GM23338 (cell line): Measurements from ENCODE around the gene MCUB. TPM values are rescaled to one million over a fixed set of nuclear protein-coding genes. Genes with fewer than 3 reads are reported as not detected.

ENCODE experiments used
- ATAC-seq: fragments of 200-7000 bp; cut with Tn5 transposase; 3 replicates; pipeline ENCODE4 v1.9.1; 2020
- DNase-seq: peaks from one replicate; pipeline ENCODE4 v3.0.0-alpha.2; 2015; ENCODE audit warnings: low spot score
- H2AFZ ChIP-seq: fragments of 200-600 bp; sonication (generic); 2 replicates; pipeline ENCODE4 v1.8.0; 2016; ENCODE audit warnings: antibody characterized with exemption, mild to moderate bottlenecking, moderate library complexity
- H3F3A ChIP-seq: fragments of 200-600 bp; sonication (generic); replicated peaks from 2 replicates; pipeline ENCODE4 v1.8.0; 2017; ENCODE audit warnings: antibody characterized with exemption, mixed run types, low read depth
- H3K27ac ChIP-seq: fragments of 200-600 bp; sonication (generic); 2 replicates; pipeline ENCODE4 v1.6.1; 2016; ENCODE audit warnings: low read depth
- H3K27me3 ChIP-seq: fragments of 200-600 bp; sonication (generic); 2 replicates; pipeline ENCODE4 v1.8.0; 2016; ENCODE audit warnings: mild to moderate bottlenecking, mixed run types, moderate library complexity; ENCODE audit not compliant: insufficient read depth
- H3K36me3 ChIP-seq: fragments of 200-600 bp; sonication (generic); 2 replicates; pipeline ENCODE4 v1.8.0; 2016; ENCODE audit warnings: mild to moderate bottlenecking; ENCODE audit not compliant: insufficient read depth
- H3K4me1 ChIP-seq: fragments of 200-600 bp; sonication (generic); 2 replicates; pipeline ENCODE4 v1.8.0; 2016; ENCODE audit warnings: mild to moderate bottlenecking, moderate library complexity; ENCODE audit not compliant: insufficient read depth
- H3K4me2 ChIP-seq: fragments of 200-600 bp; sonication (generic); 2 replicates; pipeline ENCODE4 v1.7.1; 2017; ENCODE audit warnings: mixed run types
- H3K4me3 ChIP-seq: fragments of 200-600 bp; sonication (generic); 2 replicates; pipeline ENCODE4 v1.6.1; 2016; ENCODE audit warnings: mixed run types
- H3K79me2 ChIP-seq: fragments of 200-600 bp; sonication (generic); replicated peaks from 2 replicates; pipeline ENCODE4 v1.8.0; 2017; ENCODE audit warnings: mild to moderate bottlenecking; ENCODE audit not compliant: insufficient read depth
- H3K9me2 ChIP-seq: fragments of 200-600 bp; sonication (generic); 2 replicates; pipeline ENCODE4 v1.8.0; 2017; ENCODE audit not compliant: insufficient read depth
- H4K20me1 ChIP-seq: fragments of 200-600 bp; sonication (generic); replicated peaks from 2 replicates; pipeline ENCODE4 v1.8.0; 2017; ENCODE audit warnings: mild to moderate bottlenecking; ENCODE audit not compliant: insufficient read depth
- H3K27ac Mint-ChIP-seq: 2 replicates; pipeline ENCODE4 v1.8.0; 2020; ENCODE audit warnings: inconsistent platforms, mild to moderate bottlenecking, moderate library complexity, mixed read lengths
- H3K27me3 Mint-ChIP-seq: 3 replicates; pipeline ENCODE4 v1.8.0; 2022; ENCODE audit warnings: low read depth, mild to moderate bottlenecking, moderate library complexity, mixed read lengths, inconsistent platforms; ENCODE audit not compliant: insufficient read depth, poor library complexity
- H3K36me3 Mint-ChIP-seq: 3 replicates; pipeline ENCODE4 v1.8.0; 2021; ENCODE audit warnings: low read depth, mild to moderate bottlenecking, inconsistent platforms, moderate library complexity, mixed read lengths
- H3K4me1 Mint-ChIP-seq: 3 replicates; pipeline ENCODE4 v1.8.0; 2020; ENCODE audit warnings: mild to moderate bottlenecking, inconsistent platforms, mixed read lengths
- H3K4me3 Mint-ChIP-seq: 3 replicates; pipeline ENCODE4 v1.8.0; 2021; ENCODE audit warnings: moderate library complexity, mild to moderate bottlenecking, inconsistent platforms, mixed read lengths
- H3K9me3 Mint-ChIP-seq: 3 replicates; pipeline ENCODE4 v1.8.0; 2020; ENCODE audit warnings: moderate library complexity, mild to moderate bottlenecking, inconsistent platforms, mixed read lengths
- CREB1 ChIP-seq: fragments of 250-450 bp; sonication (Bioruptor Pico); IDR thresholded peaks from 2 replicates; pipeline ENCODE4 v1.5.0; 2020; ENCODE audit warnings: low read depth, mild to moderate bottlenecking, moderate library complexity
- CTCF ChIP-seq, 2 experiments: fragments of 200-600 bp in 1 of 2; sonication (generic) in 1 of 2; conservative IDR thresholded peaks; 2 replicates each; pipeline versions ENCODE4 v1.5.1 to v1.6.1; 2016 to 2017; ENCODE audit warnings: antibody characterized with exemption in 2 of 2, low read depth in 2 of 2, mild to moderate bottlenecking in 2 of 2, moderate library complexity in 1 of 2
- ETS1 ChIP-seq: IDR thresholded peaks from 2 replicates; pipeline ENCODE4 v1.6.1; 2016; ENCODE audit warnings: antibody characterized with exemption
- EZH2 ChIP-seq: fragments of 200-600 bp; sonication (generic); IDR thresholded peaks from one replicate; pipeline ENCODE4 v1.8.0; 2017; ENCODE audit warnings: antibody characterized with exemption, mild to moderate bottlenecking, low read depth; ENCODE audit not compliant: unreplicated experiment
- EZH2phosphoT487 ChIP-seq: fragments of 200-600 bp; sonication (generic); IDR thresholded peaks from one replicate; pipeline ENCODE4 v1.8.1; 2018; ENCODE audit warnings: antibody characterized with exemption; ENCODE audit not compliant: unreplicated experiment
- JUNB ChIP-seq: IDR thresholded peaks from one replicate; pipeline ENCODE4 v1.6.1; 2016; ENCODE audit warnings: antibody characterized with exemption; ENCODE audit not compliant: unreplicated experiment
- NANOG ChIP-seq: IDR thresholded peaks from 2 replicates; pipeline ENCODE4 v1.6.1; 2016; ENCODE audit warnings: antibody characterized with exemption, borderline replicate concordance
- POLR2AphosphoS5 ChIP-seq: IDR thresholded peaks from 2 replicates; pipeline ENCODE4 v1.6.1; 2016; ENCODE audit warnings: antibody characterized with exemption, low read depth
- REST ChIP-seq: IDR thresholded peaks from one replicate; pipeline ENCODE4 v1.6.1; 2018; ENCODE audit warnings: antibody characterized with exemption; ENCODE audit not compliant: unreplicated experiment
- STAT1 ChIP-seq: IDR thresholded peaks from one replicate; pipeline ENCODE4 v1.6.1; 2016; ENCODE audit warnings: antibody characterized with exemption; ENCODE audit not compliant: unreplicated experiment
- ZNF114 ChIP-seq: fragments of 250-450 bp; sonication (Bioruptor Pico); IDR thresholded peaks from 2 replicates; pipeline ENCODE4 v1.5.0; 2020; ENCODE audit warnings: mild to moderate bottlenecking, moderate library complexity
- ZNF331 ChIP-seq: fragments of 250-450 bp; sonication (Bioruptor Pico); IDR thresholded peaks from 2 replicates; pipeline ENCODE4 v1.5.0; 2020; ENCODE audit warnings: low read depth, mild to moderate bottlenecking, moderate library complexity
- ZNF462 ChIP-seq: fragments of 250-450 bp; sonication (Bioruptor Pico); IDR thresholded peaks from 2 replicates; pipeline ENCODE4 v1.5.0; 2020; ENCODE audit warnings: mild to moderate bottlenecking, moderate library complexity
- polyA plus RNA-seq: library from polyadenylated mRNA; unstranded; fragments of >200 nt; fragmentation: Nextera tagmentation; extraction: Ambion mirVana; gene quantifications from 2 replicates; pipeline ENCODE4 v1.2.1, GENCODE V29; 2016
- total RNA-seq: library from RNA; depleted of rRNA; stranded (reverse); fragments of >200 nt; shearing (Covaris generic); gene quantifications from 2 replicates; pipeline ENCODE4 v1.2.3, GENCODE V29; 2014

The MCUB gene
- total and polyA plus RNA-seq, 2 experiments from 2014 or later, result 21.7 to 97.9 TPM

- H3F3A ChIP-seq, result no peaks in the 10 kb centered on the region
- DNase-seq (no peak), ATAC-seq (no peak)
- H4K20me1 ChIP-seq, result no peaks in the 10 kb centered on the region
- no peak overlapping the region for H3K27ac Mint-ChIP-seq
- TF ChIP-seq EZH2, result no peak
- TF ChIP-seq POLR2AphosphoS5, result no peak
- no peak for TF ChIP-seq ZNF114 (CRISPR knock-in tag)
- TF ChIP-seq REST, result no peak
- no peak for TF ChIP-seq NANOG
- TF ChIP-seq CTCF (conservative IDR thresholded peaks at IDR 0.05; ENCODE audit: low read depth in 2 of 2), result no peak
- no peak for TF ChIP-seq ZNF462 (CRISPR knock-in tag)
- TF ChIP-seq STAT1, result no peak
- TF ChIP-seq EZH2phosphoT487, result no peak
- no peak for TF ChIP-seq CREB1 (CRISPR knock-in tag)
- no peak for TF ChIP-seq JUNB
- no peak for TF ChIP-seq ZNF331 (CRISPR knock-in tag)
- TF ChIP-seq ETS1, result no peak
- H3K4me3 Mint-ChIP-seq, result no peak overlapping the region
- H3K36me3 ChIP-seq, result peaks cover 10% of the 10 kb centered on the region
- H3K79me2 ChIP-seq, result no peaks in the 10 kb centered on the region
- no peak overlapping the region for H2AFZ ChIP-seq
- no peaks in the 10 kb centered on the region for H3K9me2 ChIP-seq
- peaks cover 54% of the 10 kb centered on the region; the same call in 2 of the 3 replicates for H3K36me3 Mint-ChIP-seq
- no peaks in the 10 kb centered on the region for H3K9me3 Mint-ChIP-seq
- no peak overlapping the region for H3K27ac ChIP-seq
- H3K27me3 Mint-ChIP-seq, result no peaks in the 10 kb centered on the region
- H3K4me1 ChIP-seq, result no peaks in the 10 kb centered on the region
- no peak overlapping the region for H3K4me2 ChIP-seq
- H3K27me3 ChIP-seq, result no peaks in the 10 kb centered on the region
- no peak overlapping the region for H3K4me3 ChIP-seq
- no peaks in the 10 kb centered on the region for H3K4me1 Mint-ChIP-seq
These were observed 131.4 kb downstream of the MCUB start for GRCh38 chr4:109691411-109691920.
